IMR-90 (cell line): ENCODE data around the gene AP4B1. TPM values are rescaled to one million over a fixed set of nuclear protein-coding genes. Genes with fewer than 3 reads are reported as not detected.

Experiments
- ATAC-seq: fragments of 200-7000 bp; cut with Tn5 transposase; 2 replicates; pipeline ENCODE4 v1.9.1; 2020; ENCODE audit warnings: low read depth, mild to moderate bottlenecking, moderate library complexity
- BruUV-seq: library from RNA; stranded (reverse); fragments of 400-500 nt; replicated peaks from 2 replicates; lab custom pipeline; 2021; lab: Mats Ljungman, UMichigan
- CTCF ChIA-PET: fragments of 300-600 bp; formaldehyde crosslinking; extraction: SDS; loops from one replicate; lab custom pipeline; 2021; ENCODE audit warnings: antibody characterized with exemption; lab: Yijun Ruan, JAX
- POLR2A ChIA-PET: fragments of 300-600 bp; sonication (Branson Sonifier 250); formaldehyde crosslinking; loops from one replicate; lab custom pipeline; 2022; ENCODE audit warnings: antibody characterized with exemption; ENCODE audit not compliant: unreplicated experiment; lab: Charles Lee
- DNase-seq: peaks from one replicate; pipeline ENCODE4 v3.0.0; 2013
- H2AFZ ChIP-seq: replicated peaks from 2 replicates; pipeline ENCODE3; 2013; ENCODE audit warnings: low read length, mild to moderate bottlenecking; ENCODE audit not compliant: poor library complexity
- H2AK5ac ChIP-seq: 2 replicates; pipeline ENCODE4 v1.6.1; 2013; ENCODE audit warnings: low read depth, low read length, inconsistent platforms
- H2AK9ac ChIP-seq: replicated peaks from 2 replicates; pipeline ENCODE3; 2013; ENCODE audit warnings: mild to moderate bottlenecking, low read depth, low read length, moderate library complexity; ENCODE audit not compliant: poor library complexity
- H2BK120ac ChIP-seq: 2 replicates; pipeline ENCODE4 v1.6.1; 2013; ENCODE audit warnings: low read depth, low read length, inconsistent platforms
- H2BK15ac ChIP-seq: 3 replicates; pipeline ENCODE4 v1.6.1; 2013; ENCODE audit warnings: low read depth, low read length, inconsistent platforms
- H2BK20ac ChIP-seq: 2 replicates; pipeline ENCODE4 v1.6.1; 2013; ENCODE audit warnings: low read depth, mild to moderate bottlenecking, inconsistent platforms, low read length, moderate library complexity
- H2BK5ac ChIP-seq: 2 replicates; pipeline ENCODE4 v1.6.1; 2013; ENCODE audit warnings: mild to moderate bottlenecking, low read depth, low read length, inconsistent platforms; ENCODE audit not compliant: poor library complexity, severe bottlenecking
- H3K14ac ChIP-seq: replicated peaks from 2 replicates; pipeline ENCODE4 v1.6.1; 2013; ENCODE audit warnings: low read depth, low read length, inconsistent platforms
- H3K18ac ChIP-seq: 2 replicates; pipeline ENCODE4 v1.6.1; 2013; ENCODE audit warnings: low read depth, low read length, control low read depth
- H3K23ac ChIP-seq: 2 replicates; pipeline ENCODE4 v1.6.1; 2013; ENCODE audit warnings: low read depth, low read length, inconsistent platforms
- H3K27ac ChIP-seq: 2 replicates; pipeline ENCODE4 v1.5.1; 2013; ENCODE audit warnings: mild to moderate bottlenecking, control low read depth, low read length; ENCODE audit not compliant: insufficient read depth
- H3K27me3 ChIP-seq: 2 replicates; pipeline ENCODE4 v1.6.1; 2013; ENCODE audit warnings: low read length; ENCODE audit not compliant: control insufficient read depth, insufficient read depth
- H3K36me3 ChIP-seq: 2 replicates; pipeline ENCODE4 v1.6.1; 2013; ENCODE audit warnings: low read length, mixed read lengths; ENCODE audit not compliant: control insufficient read depth, insufficient read depth
- H3K4ac ChIP-seq: 2 replicates; pipeline ENCODE4 v1.6.1; 2013; ENCODE audit warnings: low read depth, low read length, inconsistent platforms
- H3K4me1 ChIP-seq: 2 replicates; pipeline ENCODE4 v1.6.1; 2013; ENCODE audit warnings: low read length, mixed read lengths; ENCODE audit not compliant: control insufficient read depth, insufficient read depth
- H3K4me2 ChIP-seq: 2 replicates; pipeline ENCODE4 v1.6.1; 2013; ENCODE audit warnings: low read depth, mild to moderate bottlenecking, control low read depth, low read length, moderate library complexity
- H3K4me3 ChIP-seq: 2 replicates; pipeline ENCODE4 v1.5.1; 2013; ENCODE audit warnings: low read depth, mild to moderate bottlenecking, control low read depth, low read length, moderate library complexity; ENCODE audit not compliant: insufficient read depth
- H3K56ac ChIP-seq: 2 replicates; pipeline ENCODE4 v1.6.1; 2013; ENCODE audit warnings: low read length, inconsistent platforms; ENCODE audit not compliant: insufficient read depth; ENCODE audit errors: extremely low read depth
- H3K79me1 ChIP-seq, 2 experiments: 2 replicates each; pipeline ENCODE4 v1.6.1; 2013; ENCODE audit warnings: low read length in 2 of 2, inconsistent platforms in 1 of 2, low read depth in 1 of 2
- H3K9ac ChIP-seq: 2 replicates; pipeline ENCODE4 v1.6.1; 2013; ENCODE audit warnings: low read depth, low read length, control low read depth
- H3K9me1 ChIP-seq: 2 replicates; pipeline ENCODE4 v1.6.1; 2013; ENCODE audit warnings: low read length, inconsistent platforms; ENCODE audit not compliant: insufficient read depth
- H3K9me3 ChIP-seq: 2 replicates; pipeline ENCODE4 v1.6.1; 2013; ENCODE audit warnings: low read length; ENCODE audit not compliant: control insufficient read depth, insufficient read depth
- H4K20me1 ChIP-seq: 2 replicates; pipeline ENCODE4 v1.6.1; 2013; ENCODE audit warnings: low read length, inconsistent platforms; ENCODE audit not compliant: insufficient read depth
- H4K5ac ChIP-seq: 2 replicates; pipeline ENCODE4 v1.6.1; 2013; ENCODE audit warnings: mild to moderate bottlenecking, low read depth, low read length, control low read depth
- H4K8ac ChIP-seq, 2 experiments: 2 replicates each; pipeline ENCODE4 v1.6.1; 2013; ENCODE audit warnings: low read depth in 2 of 2, low read length in 2 of 2, control low read depth in 1 of 2, inconsistent platforms in 1 of 2
- H4K91ac ChIP-seq: 2 replicates; pipeline ENCODE4 v1.6.1; 2013; ENCODE audit warnings: low read depth, low read length, inconsistent platforms; ENCODE audit not compliant: insufficient read depth
- BHLHE40 ChIP-seq: fragments of 150-350 bp; IDR thresholded peaks from 2 replicates; pipeline ENCODE4 v1.6.1; 2016; ENCODE audit warnings: mild to moderate bottlenecking, low read depth, low read length
- CEBPB ChIP-seq: IDR thresholded peaks from 2 replicates; pipeline ENCODE4 v1.6.1; 2012; ENCODE audit warnings: low read depth, low read length, improper control_type of control experiment
- CHD1 ChIP-seq: IDR thresholded peaks from 2 replicates; pipeline ENCODE4 v1.6.1; 2012; ENCODE audit warnings: low read depth, low read length, improper control_type of control experiment
- FOS ChIP-seq: fragments of 150-350 bp; IDR thresholded peaks from 2 replicates; pipeline ENCODE4 v1.6.1; 2016; ENCODE audit warnings: low read depth, low read length
- MAFK ChIP-seq: IDR thresholded peaks from 2 replicates; pipeline ENCODE4 v1.6.1; 2012; ENCODE audit warnings: low read depth, low read length, improper control_type of control experiment
- MAZ ChIP-seq: IDR thresholded peaks from 2 replicates; pipeline ENCODE4 v1.6.1; 2012; ENCODE audit warnings: low read depth, mild to moderate bottlenecking, low read length, improper control_type of control experiment, moderate library complexity, borderline replicate concordance
- MXI1 ChIP-seq: IDR thresholded peaks from 2 replicates; pipeline ENCODE4 v1.6.1; 2012; ENCODE audit warnings: low read depth, mild to moderate bottlenecking, low read length, moderate library complexity, borderline replicate concordance
- NFE2L2 ChIP-seq: fragments of 150-350 bp; IDR thresholded peaks from 2 replicates; pipeline ENCODE4 v1.6.1; 2016; ENCODE audit warnings: low read depth, mild to moderate bottlenecking, low read length
- POLR2A ChIP-seq: IDR thresholded peaks from 2 replicates; pipeline ENCODE4 v1.6.1; 2012; ENCODE audit warnings: mild to moderate bottlenecking, low read depth, low read length
- RAD21 ChIP-seq: IDR thresholded peaks from 2 replicates; pipeline ENCODE4 v1.6.1; 2012; ENCODE audit warnings: low read length, improper control_type of control experiment
- RCOR1 ChIP-seq: IDR thresholded peaks from 2 replicates; pipeline ENCODE4 v1.6.1; 2012; ENCODE audit warnings: mild to moderate bottlenecking, low read length, improper control_type of control experiment; ENCODE audit not compliant: insufficient replicate concordance
- RFX5 ChIP-seq: IDR thresholded peaks from 2 replicates; pipeline ENCODE4 v1.8.0; 2012; ENCODE audit warnings: low read depth, mild to moderate bottlenecking, low read length, moderate library complexity
- SMC3 ChIP-seq: fragments of 150-350 bp; IDR thresholded peaks from 2 replicates; pipeline ENCODE4 v1.6.1; 2016; ENCODE audit warnings: low read depth, mild to moderate bottlenecking, antibody characterized with exemption, low read length, moderate library complexity
- WGBS, 2 experiments: methylation state at CpG; one replicate each; pipeline versions ENCODE4 v1.1.5 to v1.1.7; 2013; ENCODE audit warnings: missing lambda C conversion rate in 2 of 2; ENCODE audit not compliant: insufficient read length in 1 of 2; ENCODE audit errors: extremely low coverage in 2 of 2; 5-methylcytosine and 5-hydroxymethylcytosine counted together
- dilution Hi-C: fragments of 300-500 bp; cut with HindIII; formaldehyde crosslinking; loops from one replicate; pipeline ENCODE4 v1.14.3; 2018; ENCODE audit warnings: low sequenced_read_pairs; ENCODE audit not compliant: unreplicated experiment
- in situ Hi-C: fragments of 300-500 bp; cut with MboI; formaldehyde crosslinking; loops from 3 replicates; pipeline ENCODE4 v1.14.3; 2019; ENCODE audit warnings: low sequenced_read_pairs, inconsistent platforms, mixed read lengths
- intact Hi-C: fragments of 100-400 bp; cut with micrococcal nuclease; formaldehyde crosslinking; loops from 2 replicates; pipeline ENCODE4 v1.10.0; 2022
- polyA plus RNA-seq, 3 experiments: library from polyadenylated mRNA; depleted of rRNA; stranded (reverse); fragments of >200 nt; gene quantifications; 2 replicates each; pipeline ENCODE4 v1.2.3, GENCODE V29; 2012; ENCODE audit warnings: low replicate concordance in 1 of 3
- total RNA-seq: library from RNA; depleted of rRNA; stranded (reverse); fragments of >200 nt; gene quantifications from 2 replicates; pipeline ENCODE4 v1.2.3, GENCODE V29; 2012
- TF ChIP-seq, protein P1 (sequence below): fragments of 150-350 bp; IDR thresholded peaks from 2 replicates; pipeline ENCODE4 v1.6.1; 2016; ENCODE audit warnings: low read depth, mild to moderate bottlenecking, low read length, moderate library complexity, borderline replicate concordance
- TF ChIP-seq, protein P2 (sequence below): conservative IDR thresholded peaks from 2 replicates; pipeline ENCODE4 v1.5.1; 2012; ENCODE audit warnings: mild to moderate bottlenecking, low read depth, low read length, improper control_type of control experiment
- TF ChIP-seq, protein P3 (sequence below): fragments of 150-350 bp; IDR thresholded peaks from 2 replicates; pipeline ENCODE4 v1.6.1; 2017; ENCODE audit warnings: mild to moderate bottlenecking, antibody characterized with exemption, low read length, low read depth

The AP4B1 gene
- total and polyA plus RNA-seq, 2 of the 4 experiments (the other 2 are of a cell fraction): 15.6 to 18.1 TPM

DNA sequence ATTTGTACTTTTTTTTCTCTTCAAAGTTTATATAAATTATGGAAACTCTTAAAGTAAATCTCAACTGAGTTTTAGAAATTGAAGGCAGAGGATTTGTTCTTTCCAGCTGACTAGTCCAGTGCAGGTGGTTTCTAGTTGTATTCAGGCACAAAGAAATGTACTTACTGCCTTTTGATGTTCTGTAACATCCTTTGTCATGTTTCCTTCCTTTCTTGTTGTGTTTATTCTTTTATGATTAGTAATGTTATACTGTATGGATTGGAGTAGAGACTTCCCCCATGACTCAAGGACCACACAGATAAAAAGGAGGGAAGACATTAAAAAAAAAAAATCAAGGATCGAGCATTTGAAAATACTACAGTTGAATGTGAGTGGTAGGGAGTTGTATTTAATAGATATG, 32.5 kb upstream of the AP4B1 start:
- no peak overlapping the region for H4K91ac ChIP-seq
- BruUV-seq: no TSS peak
- H2BK20ac ChIP-seq: no peak overlapping the region
- H2BK120ac ChIP-seq: no peak overlapping the region
- peaks cover 21 to 66% of the 10 kb centered on the region in 2 experiments for H3K79me1 ChIP-seq
- no peak overlapping the region for H2AK5ac ChIP-seq
- no peak overlapping the region for H4K5ac ChIP-seq
- peaks cover 2% of the 10 kb centered on the region; the same call in 1 of the 2 replicates for H3K4me1 ChIP-seq
- H3K18ac ChIP-seq: no peak overlapping the region
- TF ChIP-seq CHD1 (no peak), SMC3 (no peak), RFX5 (no peak), BHLHE40 (no peak), MXI1 (no peak), NFE2L2 (no peak), CEBPB (no peak), MAZ (no peak), POLR2A (no peak), MAFK (no peak), FOS (no peak), RCOR1 (no peak), RAD21 (no peak)
- TF ChIP-seq, protein P1, sequence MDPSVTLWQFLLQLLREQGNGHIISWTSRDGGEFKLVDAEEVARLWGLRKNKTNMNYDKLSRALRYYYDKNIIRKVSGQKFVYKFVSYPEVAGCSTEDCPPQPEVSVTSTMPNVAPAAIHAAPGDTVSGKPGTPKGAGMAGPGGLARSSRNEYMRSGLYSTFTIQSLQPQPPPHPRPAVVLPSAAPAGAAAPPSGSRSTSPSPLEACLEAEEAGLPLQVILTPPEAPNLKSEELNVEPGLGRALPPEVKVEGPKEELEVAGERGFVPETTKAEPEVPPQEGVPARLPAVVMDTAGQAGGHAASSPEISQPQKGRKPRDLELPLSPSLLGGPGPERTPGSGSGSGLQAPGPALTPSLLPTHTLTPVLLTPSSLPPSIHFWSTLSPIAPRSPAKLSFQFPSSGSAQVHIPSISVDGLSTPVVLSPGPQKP: no peak
- TF ChIP-seq, protein P2, sequence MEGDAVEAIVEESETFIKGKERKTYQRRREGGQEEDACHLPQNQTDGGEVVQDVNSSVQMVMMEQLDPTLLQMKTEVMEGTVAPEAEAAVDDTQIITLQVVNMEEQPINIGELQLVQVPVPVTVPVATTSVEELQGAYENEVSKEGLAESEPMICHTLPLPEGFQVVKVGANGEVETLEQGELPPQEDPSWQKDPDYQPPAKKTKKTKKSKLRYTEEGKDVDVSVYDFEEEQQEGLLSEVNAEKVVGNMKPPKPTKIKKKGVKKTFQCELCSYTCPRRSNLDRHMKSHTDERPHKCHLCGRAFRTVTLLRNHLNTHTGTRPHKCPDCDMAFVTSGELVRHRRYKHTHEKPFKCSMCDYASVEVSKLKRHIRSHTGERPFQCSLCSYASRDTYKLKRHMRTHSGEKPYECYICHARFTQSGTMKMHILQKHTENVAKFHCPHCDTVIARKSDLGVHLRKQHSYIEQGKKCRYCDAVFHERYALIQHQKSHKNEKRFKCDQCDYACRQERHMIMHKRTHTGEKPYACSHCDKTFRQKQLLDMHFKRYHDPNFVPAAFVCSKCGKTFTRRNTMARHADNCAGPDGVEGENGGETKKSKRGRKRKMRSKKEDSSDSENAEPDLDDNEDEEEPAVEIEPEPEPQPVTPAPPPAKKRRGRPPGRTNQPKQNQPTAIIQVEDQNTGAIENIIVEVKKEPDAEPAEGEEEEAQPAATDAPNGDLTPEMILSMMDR: no peak
- TF ChIP-seq, protein P3, sequence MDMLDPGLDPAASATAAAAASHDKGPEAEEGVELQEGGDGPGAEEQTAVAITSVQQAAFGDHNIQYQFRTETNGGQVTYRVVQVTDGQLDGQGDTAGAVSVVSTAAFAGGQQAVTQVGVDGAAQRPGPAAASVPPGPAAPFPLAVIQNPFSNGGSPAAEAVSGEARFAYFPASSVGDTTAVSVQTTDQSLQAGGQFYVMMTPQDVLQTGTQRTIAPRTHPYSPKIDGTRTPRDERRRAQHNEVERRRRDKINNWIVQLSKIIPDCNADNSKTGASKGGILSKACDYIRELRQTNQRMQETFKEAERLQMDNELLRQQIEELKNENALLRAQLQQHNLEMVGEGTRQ: no peak
- H3K23ac ChIP-seq: no peak overlapping the region
- peaks cover 15% of the 10 kb centered on the region for H3K9me1 ChIP-seq
- no peak overlapping the region for H2BK15ac ChIP-seq
- peaks cover 60% of the 10 kb centered on the region for H4K20me1 ChIP-seq
- H3K14ac ChIP-seq: no peak overlapping the region
- ATAC-seq (peak; percentile 66), DNase-seq (peak; percentile 58)
- H3K4me3 ChIP-seq: no peak overlapping the region
- WGBS, 2 experiments: no CpG with 5 or more reads among the region's 1 CpG
- H2BK5ac ChIP-seq: no peak overlapping the region
- H3K36me3 ChIP-seq: peaks cover 12% of the 10 kb centered on the region
- no peak overlapping the region for H2AFZ ChIP-seq
- H2AK9ac ChIP-seq: no peak overlapping the region
- no peak overlapping the region for H3K9ac ChIP-seq
- intact Hi-C loops (loop anchor here (10.0 kb wide), 1 partner anchor 792 kb away; no protein-coding TSS in a partner anchor), in situ Hi-C loops (no loop called here), dilution Hi-C loops (no loop called here)
- no peaks in the 10 kb centered on the region for H3K27me3 ChIP-seq
- no peak overlapping the region for H3K4ac ChIP-seq
- POLR2A ChIA-PET: no interaction called here
- H3K4me2 ChIP-seq: no peak overlapping the region
- no peaks in the 10 kb centered on the region for H3K9me3 ChIP-seq
- CTCF ChIA-PET: interaction anchor here (1.4 kb wide), 1 partner anchor 12 kb away, joined by 3 read pairs; no protein-coding TSS in a partner anchor
- H3K27ac ChIP-seq: no peak overlapping the region
- H3K56ac ChIP-seq: no peak overlapping the region
- H4K8ac ChIP-seq: no peak overlapping the region
